ENCODE results near the gene GMPPB.

DNA sequence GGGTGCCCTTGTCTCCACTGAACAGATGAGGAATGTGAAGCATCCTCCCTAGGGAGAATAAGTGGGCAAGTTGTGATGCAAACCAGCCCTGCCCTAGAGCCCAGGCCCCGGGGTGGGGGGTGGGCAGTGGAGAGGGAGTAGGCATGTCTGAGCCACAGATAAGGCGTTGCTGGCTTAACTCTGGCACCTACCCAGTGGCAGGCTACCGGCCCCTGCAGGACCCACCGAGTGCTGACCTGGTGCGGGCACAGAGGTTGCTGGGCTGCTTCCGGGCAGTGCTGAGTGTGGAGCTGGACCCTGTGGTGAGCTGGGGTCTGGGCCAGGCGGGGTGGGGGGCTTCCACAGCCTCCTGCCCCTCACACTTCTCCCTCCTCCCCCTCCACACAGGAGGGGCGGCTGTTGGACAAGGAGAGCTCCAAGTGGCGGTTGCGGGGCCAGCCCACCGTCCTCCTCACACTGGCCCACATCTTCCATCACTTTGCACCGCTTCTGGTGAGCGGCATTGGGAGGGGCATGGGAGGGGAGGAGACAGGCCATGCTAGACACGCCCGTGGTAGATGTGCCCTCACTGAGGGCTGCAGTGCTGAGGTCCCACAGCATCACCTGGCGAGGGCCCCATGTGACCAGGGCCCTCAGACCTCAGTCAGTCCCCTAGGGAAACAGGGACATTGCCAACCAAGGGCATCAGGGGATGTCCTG, 24.3 kb downstream of the GMPPB start:
- TF ChIP-seq, protein P1, sequence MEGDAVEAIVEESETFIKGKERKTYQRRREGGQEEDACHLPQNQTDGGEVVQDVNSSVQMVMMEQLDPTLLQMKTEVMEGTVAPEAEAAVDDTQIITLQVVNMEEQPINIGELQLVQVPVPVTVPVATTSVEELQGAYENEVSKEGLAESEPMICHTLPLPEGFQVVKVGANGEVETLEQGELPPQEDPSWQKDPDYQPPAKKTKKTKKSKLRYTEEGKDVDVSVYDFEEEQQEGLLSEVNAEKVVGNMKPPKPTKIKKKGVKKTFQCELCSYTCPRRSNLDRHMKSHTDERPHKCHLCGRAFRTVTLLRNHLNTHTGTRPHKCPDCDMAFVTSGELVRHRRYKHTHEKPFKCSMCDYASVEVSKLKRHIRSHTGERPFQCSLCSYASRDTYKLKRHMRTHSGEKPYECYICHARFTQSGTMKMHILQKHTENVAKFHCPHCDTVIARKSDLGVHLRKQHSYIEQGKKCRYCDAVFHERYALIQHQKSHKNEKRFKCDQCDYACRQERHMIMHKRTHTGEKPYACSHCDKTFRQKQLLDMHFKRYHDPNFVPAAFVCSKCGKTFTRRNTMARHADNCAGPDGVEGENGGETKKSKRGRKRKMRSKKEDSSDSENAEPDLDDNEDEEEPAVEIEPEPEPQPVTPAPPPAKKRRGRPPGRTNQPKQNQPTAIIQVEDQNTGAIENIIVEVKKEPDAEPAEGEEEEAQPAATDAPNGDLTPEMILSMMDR (IDR thresholded peaks at IDR 0.05; ENCODE audit: insufficient read depth, low read length, poor library complexity, severe bottlenecking), result no peak
- TF ChIP-seq EZH2phosphoT487 (conservative IDR thresholded peaks at IDR 0.05; ENCODE audit: low read length), result no peak

Data from SU-DHL-6 (cell line).